HG02759 (cell line): ENCODE measurements around the gene LFNG.
A peak's percentile ranks its signal among the peaks of the same experiment; 100 is the strongest.

Experiments
- ATAC-seq: cut with Tn5 transposase; IDR thresholded peaks from one replicate; pipeline ENCODE4 v1.9.1; 2021; ENCODE audit warnings: mild to moderate bottlenecking, moderate library complexity; ENCODE audit not compliant: unreplicated experiment

The LFNG gene

GRCh38 chr7:2501947-2502646, 17.5 kb upstream of the LFNG start:
- ATAC-seq = no peak

DNA sequence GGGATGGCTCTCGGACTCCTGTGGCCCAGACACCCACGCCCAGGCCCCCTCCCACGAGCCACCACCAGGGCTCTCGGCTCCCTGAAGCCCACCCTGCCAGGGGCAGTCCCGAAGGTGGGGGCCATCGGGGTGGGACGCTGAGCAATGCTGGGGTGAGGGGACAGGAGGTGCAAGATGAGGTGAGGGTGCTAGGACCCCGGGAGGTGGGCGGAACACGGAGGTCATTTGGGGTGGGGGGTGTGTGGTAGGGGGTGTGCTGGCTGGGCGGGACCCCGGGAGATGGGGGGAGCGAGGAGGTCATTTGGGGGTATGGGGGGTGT, 17.0 kb upstream of the LFNG start:
- no peak for ATAC-seq

DNA sequence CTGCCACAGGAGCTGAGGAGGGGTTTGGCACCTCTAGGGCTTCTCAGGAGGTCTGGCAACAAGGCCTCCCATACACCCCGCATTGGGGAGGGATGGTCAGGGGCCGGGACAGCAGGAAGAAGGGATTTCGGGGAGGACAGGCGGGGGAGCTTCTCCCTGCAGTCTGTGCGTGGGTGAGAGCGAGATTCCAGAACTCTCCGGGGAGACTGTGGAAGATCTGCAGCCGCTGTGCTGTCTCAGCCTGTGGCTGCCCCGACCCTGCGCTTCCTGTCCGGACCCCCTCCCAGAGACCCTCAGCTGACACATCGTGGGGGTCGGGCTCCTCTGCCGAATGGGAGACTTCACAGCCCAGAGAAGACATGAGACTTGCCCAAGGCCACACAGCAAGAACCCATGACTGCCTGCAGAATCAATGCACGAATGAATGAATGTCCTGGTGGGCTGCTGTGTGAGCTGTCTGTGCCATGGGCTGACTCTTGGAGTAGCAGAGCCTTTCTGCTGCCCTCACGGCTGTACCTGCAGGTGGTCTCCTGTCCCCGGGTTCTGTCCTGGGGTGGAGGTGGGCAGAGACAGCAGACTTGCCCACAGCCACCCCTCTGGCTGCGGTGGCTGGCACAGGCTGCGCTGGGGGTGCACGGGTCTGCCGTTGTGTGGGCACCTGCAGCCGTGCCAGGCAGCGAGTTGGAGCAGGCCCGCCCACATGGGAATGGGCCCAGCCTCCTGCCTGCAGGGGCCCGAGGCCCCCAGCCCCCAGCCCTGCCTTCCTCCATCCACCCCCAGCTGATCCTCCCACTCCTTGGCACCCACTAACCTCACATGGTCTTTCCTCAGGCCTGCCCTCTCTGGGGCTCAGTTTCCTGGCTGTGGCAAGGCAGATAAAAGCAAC, 16.3 kb upstream of the LFNG start:
- no peak for ATAC-seq

DNA sequence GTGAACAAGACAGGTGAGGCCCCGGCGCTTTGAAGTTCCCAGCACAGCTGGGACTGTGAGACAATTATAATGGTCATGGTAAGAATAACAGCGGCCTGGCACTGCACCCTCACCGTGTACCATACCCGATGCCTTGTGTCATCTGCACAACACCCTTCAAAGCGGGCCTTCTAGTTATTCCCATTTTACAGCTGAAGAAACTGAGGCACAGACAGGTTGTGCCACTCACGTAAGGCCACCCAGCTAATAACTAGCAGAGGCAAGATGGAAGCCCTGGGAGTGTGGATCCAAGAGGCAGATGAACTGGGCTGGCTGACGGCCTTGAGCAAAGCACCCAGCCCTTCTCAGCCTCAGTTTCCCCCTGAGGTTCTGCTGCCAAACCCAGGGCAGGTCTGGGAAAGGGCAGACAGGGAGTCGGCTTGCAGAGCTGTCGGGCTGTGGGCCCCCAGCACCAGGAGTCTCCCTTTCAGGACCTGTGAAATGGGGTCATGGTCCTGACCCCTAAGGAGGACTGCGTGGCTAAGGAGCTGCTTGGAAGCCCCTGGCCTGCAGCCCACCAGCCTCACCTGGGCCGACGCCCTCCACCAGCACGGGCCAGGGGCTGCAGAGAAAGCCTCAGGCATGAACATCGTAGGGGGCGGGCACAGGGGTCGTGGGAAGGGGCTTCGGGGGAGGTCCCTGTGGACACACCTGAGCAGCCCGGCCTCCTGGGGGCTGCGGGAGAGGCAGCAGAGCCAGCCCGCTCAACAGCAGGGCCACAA, 15.3 kb upstream of the LFNG start:
- no peak for ATAC-seq

GRCh38 chr7:2504889-2505375, 14.6 kb upstream of the LFNG start:
- ATAC-seq = no peak

DNA sequence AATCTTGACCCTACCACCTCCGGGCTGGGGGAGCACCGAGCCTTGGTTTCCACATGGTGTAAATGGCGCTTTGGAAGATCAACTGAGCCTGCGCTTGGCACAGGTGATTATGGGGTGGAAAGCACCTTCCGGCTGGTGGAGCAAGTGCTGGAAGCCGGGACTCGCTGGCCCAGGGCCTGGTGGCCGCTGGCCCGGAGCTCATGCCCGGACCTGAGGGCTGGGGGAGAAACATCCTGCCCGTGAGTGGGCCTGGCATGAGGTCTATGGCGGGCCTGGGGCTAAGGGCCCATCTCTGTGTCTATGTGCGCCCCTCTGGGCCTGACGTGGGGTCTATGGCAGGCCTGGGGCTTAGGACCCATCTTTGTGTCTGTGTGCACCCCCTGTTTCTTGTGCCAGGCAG, 14.2 kb upstream of the LFNG start:
- no peak for ATAC-seq

DNA sequence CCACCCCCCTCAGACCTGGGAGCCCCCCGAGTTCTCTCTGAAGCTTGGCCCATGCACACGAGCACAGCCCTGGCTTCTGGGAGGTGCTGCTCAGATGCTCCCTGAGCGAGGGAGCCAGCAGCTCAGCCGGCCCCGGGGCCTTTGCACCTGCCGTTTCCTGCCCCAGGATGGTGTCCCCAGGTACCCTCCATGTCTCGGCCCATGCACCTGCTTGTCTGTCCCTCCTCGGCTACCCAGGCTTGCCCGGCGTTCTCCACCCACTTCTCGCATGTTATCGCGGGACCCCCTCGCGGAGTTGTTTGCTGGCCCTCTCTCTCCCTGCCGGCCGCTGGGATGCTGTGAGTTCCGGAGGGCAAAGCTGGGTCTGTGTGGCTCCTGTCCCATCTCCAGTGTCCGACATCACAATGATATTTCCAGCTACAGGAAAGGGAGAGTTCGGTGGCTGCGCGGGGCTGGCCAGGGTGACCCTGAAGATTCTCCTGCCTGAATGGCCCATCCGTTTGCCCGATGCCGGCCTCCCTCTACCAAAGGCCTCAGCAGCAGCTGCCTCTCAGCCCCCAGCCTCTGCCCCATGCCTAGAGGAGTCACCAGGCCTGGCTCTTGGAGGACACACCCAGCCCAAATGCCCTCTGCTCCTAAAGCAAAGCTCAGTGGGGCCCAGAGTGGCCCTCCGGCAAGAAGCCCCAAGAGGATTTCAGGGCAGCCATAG, 12.2 kb upstream of the LFNG start:
- no peak for ATAC-seq

DNA sequence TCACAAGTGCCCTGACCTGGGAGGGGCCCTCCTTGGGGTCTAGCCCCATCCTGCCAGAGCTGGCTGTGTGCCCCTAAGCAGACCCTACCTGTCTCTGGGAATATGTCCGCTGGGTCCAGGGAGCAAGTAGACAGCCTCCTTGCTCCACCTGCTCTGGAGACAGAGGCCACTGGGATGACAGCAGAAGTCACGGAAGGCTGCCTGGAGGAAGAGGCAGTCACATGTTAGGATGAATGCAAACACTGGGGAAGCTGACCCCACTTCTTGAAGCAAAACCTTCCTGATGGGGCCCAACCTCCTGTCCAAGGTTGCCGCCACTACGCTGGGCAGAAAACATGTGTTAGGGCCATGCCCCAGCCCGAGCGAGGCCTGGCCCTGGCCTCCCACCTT, 11.7 kb upstream of the LFNG start:
- no peak for ATAC-seq

- ATAC-seq = peak; percentile 49
Observed at GRCh38 chr7:2508327-2509215, 11.0 kb upstream of the LFNG start.

DNA sequence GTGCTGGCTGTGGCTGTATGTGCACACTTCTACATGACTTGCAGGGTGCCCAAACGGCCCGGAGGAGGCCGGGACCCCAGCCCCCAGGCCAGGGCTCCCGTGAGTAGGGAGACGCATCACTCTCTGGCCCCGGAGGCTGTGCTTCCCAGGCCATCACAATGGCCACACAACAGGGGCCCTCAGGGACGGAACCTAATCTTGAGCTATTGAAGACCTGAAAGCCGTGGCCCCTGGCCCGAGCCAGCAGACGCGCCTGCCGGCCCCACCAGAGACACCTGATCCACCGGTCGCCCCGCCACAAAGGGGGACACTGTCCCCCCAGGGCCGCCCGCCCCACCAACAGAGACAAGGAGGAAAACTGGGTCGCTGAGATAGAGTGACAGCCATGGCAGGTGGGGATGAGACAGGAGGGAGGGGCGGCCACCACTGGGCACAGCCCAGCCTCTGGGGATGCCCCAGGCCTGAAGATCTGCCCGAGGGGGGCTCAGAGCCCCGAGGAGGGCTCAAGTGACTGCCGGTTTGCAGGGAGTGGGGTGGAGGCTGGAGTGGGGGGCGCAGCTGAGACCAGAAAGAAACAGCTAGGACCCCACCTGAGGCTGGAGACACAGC, 10.2 kb upstream of the LFNG start:
- ATAC-seq = no peak

DNA sequence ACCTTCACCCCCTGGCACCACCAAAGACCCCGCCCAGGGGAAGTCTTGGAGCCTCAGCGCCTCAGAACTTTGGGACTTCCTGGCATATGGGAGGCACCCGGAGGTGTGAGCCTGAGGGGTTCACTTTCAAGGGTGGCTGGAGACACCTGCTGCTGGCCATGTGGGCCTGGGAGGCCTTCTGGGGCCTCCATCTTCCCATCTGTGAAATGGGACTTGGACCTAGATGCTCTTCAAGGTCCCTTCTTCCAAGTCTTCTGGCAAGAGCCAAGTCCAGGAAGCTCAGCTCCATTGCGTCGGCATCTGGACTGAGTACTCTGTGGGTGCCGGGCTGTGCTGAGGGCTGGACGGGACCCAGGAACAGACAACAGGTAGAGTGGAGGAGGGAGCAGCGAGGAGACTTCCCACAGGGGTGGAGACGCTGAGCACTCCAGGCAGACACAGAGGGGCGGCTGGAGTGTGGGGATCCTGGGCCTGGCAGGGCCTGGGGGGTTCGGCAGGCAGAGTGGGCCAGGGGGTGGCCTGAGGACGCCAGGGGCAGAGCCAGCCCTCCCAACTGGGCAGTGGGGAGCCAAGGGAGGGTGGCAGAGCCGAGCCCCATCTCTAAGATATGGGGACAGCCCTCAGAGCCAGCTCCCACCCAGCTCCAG, 9.3 kb upstream of the LFNG start:
- ATAC-seq = no peak

DNA sequence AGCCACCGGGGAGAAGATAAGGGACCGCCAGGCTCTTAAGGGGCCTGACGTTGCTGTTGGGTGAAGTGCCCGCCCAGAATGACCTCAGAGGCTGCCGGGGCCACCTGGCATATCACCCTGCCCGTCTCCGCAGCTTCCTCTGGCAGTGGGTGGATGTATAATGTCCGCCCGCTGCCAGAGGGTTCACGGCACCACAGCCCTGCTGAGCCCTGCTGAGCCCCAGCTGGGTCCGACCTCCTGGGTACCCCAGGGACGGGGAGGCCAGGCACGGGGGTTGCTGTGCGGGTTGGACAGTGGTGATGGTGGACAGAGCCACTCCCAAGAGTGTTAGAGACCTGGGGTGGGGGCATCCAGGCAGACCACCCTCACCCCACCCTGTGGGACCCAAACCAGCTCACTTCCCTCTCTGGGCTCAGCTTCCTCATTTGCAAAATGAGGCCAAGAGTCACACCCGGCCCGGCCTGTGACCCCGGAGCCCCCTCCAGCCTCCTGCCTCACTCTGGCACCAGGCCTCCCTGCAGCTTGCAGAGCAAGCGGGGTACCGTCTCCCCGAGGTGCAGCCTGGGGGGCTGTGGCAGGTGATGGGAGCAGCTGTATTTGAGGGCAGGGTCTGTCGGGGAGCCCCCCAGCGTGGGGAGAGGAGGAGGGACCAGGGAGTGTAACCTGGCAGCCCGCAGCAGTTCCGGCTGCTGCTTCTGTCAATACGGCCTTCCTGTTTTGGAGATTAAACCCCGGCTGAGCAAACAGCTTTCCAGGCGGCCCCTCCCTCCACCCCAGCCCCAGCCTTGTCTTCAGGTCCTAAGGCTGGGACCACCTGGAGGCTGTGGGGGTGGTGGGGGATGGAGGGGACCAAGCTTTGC, 8.4 kb upstream of the LFNG start:
- ATAC-seq = peak; percentile 35

GRCh38 chr7:2511769-2512168, 7.8 kb upstream of the LFNG start:
- ATAC-seq = no peak

DNA sequence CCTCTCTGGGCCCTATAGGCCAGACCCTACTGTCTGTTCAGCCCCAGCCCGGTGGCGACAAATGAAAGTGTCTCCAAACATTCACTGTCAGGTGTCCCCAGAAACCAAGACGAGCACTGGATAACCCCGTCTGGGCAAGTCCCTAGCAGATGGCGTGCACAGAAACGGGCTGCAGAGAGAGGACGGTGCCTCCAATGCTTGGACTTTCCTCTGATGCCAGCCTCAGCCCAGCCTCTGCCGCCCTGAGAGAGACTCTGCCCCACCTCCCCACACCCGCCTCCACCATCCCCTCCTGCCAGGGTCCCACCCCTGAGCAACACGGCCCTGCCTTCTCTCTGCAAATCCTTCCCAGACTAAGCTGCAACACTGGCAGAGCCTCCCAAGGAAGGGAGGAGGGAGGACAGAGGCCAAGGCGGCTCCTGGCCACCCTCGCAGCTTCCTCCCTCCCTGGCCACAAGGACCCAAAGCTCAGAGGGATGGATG, 7.4 kb upstream of the LFNG start:
- no peak for ATAC-seq

DNA sequence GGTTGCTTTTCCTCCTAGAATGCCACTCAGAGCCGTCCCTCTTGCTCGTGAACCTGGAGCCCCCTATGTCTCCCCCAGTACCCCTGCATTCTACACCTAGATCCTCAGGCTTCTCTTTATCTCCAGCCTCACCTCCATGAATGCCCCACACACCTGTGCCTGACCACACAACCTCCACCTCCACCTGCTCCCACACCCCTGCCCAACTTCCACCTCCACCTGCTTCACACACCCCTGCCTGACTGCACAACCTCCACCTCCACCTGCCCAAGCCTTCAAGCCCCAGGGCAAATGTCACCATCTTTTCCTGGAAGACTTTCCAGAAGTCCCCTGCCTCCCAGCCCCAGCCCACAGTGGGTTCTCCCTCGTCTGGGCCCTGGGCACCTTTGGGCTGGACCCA, 6.9 kb upstream of the LFNG start:
- no peak for ATAC-seq

GRCh38 chr7:2513702-2514101, 5.9 kb upstream of the LFNG start:
- ATAC-seq = no peak

- ATAC-seq = no peak
Observed at GRCh38 chr7:2514473-2515423, 4.8 kb upstream of the LFNG start.
